ENCODE data around the gene PLGRKT. TPM values are rescaled to one million over a fixed set of nuclear protein-coding genes. Genes with fewer than 3 reads are reported as not detected.
"Not testable (repeated sequence)": the region's sequence is repeated elsewhere in the genome, so short reads cannot be mapped to it uniquely, and the experiment has no call there.

PLGRKT gene
- total and polyA plus RNA-seq, 4 donors: 11.7 to 28.4 (median 22.2) TPM

DNA sequence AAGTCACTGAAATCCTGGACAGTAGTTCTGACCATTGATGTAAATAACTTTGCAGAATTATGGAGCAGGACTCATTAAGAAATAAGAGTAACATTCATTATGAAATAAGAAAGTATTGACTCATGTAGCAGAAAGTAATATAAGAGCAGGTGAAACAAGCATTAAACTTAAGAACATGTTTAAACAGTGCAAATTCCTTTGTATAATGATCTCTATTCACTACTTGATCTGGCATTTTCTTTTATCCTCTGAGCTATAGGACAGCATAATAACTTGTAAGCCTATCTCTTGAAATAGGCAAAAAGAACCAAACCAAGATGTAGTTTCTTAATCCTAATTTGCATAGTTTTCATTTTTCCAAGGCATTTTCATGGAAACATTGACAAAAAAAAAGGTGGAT is 42.3 kb downstream of the PLGRKT start:
- H3K4me1 ChIP-seq (ENCODE audit: control insufficient read depth in 5 of 5, insufficient read depth in 5 of 5, low read length in 5 of 5): no peaks in the 10 kb centered on the region
- no peak overlapping the region for H3K27ac ChIP-seq (ENCODE audit: low read depth in 1 of 2, low read length in 1 of 2)
- ATAC-seq (ENCODE audit: insufficient read depth, low FRiP score) (no peak), DNase-seq (no peak)
- no peaks in the 10 kb centered on the region for H3K9me3 ChIP-seq (ENCODE audit: control insufficient read depth in 4 of 4, insufficient read depth in 3 of 4, low read length in 3 of 4)
- no peaks in the 10 kb centered on the region for H3K27me3 ChIP-seq (ENCODE audit: control insufficient read depth in 3 of 3, insufficient read depth in 3 of 3, low read length in 2 of 3)
- H3K36me3 ChIP-seq (ENCODE audit: control insufficient read depth in 4 of 4, insufficient read depth in 4 of 4, low read length in 4 of 4): no peaks in the 10 kb centered on the region
- H3K9ac ChIP-seq (ENCODE audit: insufficient read depth in 1 of 2, low read length in 2 of 2): no peak overlapping the region
- TF ChIP-seq, protein P1, sequence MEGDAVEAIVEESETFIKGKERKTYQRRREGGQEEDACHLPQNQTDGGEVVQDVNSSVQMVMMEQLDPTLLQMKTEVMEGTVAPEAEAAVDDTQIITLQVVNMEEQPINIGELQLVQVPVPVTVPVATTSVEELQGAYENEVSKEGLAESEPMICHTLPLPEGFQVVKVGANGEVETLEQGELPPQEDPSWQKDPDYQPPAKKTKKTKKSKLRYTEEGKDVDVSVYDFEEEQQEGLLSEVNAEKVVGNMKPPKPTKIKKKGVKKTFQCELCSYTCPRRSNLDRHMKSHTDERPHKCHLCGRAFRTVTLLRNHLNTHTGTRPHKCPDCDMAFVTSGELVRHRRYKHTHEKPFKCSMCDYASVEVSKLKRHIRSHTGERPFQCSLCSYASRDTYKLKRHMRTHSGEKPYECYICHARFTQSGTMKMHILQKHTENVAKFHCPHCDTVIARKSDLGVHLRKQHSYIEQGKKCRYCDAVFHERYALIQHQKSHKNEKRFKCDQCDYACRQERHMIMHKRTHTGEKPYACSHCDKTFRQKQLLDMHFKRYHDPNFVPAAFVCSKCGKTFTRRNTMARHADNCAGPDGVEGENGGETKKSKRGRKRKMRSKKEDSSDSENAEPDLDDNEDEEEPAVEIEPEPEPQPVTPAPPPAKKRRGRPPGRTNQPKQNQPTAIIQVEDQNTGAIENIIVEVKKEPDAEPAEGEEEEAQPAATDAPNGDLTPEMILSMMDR (IDR thresholded peaks at IDR 0.05; ENCODE audit: control extremely low read depth, extremely low read depth): no peak
- H3K4me3 ChIP-seq: no peak overlapping the region

DNA sequence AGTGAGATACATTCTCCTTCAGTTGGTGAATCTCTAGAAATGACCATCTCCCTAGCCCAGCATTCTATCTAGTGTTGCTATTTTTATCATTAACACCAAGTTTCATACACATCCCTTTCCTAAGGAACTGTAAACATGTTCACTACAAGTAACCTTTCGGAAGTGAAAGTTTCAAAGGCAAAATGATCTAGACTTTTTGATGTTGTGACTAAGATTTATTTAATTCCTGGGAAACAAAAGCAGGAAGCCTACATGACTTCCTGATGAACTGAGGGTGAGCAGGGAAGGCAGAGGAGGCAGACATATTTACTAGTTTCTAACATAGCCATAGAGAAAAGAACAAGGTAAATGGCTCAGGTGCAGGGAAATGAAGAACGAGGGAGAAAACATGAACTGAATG is 43.7 kb downstream of the PLGRKT start:
- H3K9ac ChIP-seq (ENCODE audit: insufficient read depth in 1 of 2, low read length in 2 of 2); H3K4me1 ChIP-seq (ENCODE audit: control insufficient read depth in 5 of 5, insufficient read depth in 5 of 5, low read length in 5 of 5); H3K4me3 ChIP-seq; H3K9me3 ChIP-seq (ENCODE audit: control insufficient read depth in 4 of 4, insufficient read depth in 3 of 4, low read length in 3 of 4); H3K36me3 ChIP-seq (ENCODE audit: control insufficient read depth in 4 of 4, insufficient read depth in 4 of 4, low read length in 4 of 4); DNase-seq; ATAC-seq (ENCODE audit: insufficient read depth, low FRiP score); H3K27me3 ChIP-seq (ENCODE audit: control insufficient read depth in 3 of 3, insufficient read depth in 3 of 3, low read length in 2 of 3); H3K27ac ChIP-seq (ENCODE audit: low read depth in 1 of 2, low read length in 1 of 2): not testable (repeated sequence)
- 46 to 65% methylated on average over 2 of the region's 2 CpGs for WGBS, 2 donors

DNA sequence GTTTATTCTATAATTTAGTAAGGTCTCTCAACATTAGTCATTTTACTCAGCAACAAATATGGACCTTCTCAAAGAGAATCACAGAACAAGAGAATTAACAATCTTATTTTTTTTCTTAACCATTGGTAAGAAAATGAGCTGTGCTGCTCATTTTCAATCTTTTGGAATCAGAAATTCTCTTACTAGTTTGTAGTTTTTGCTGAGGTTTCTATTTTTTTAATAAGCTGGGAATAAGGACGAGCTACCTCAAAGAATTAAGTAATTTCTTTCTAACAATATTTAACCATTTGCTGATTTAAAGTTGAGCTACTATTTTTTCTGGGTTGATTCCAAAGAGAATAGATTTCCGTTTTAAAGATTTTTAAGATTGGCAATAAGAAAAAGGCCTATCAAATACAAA is 44.2 kb downstream of the PLGRKT start:
- no peaks in the 10 kb centered on the region for H3K9me3 ChIP-seq (ENCODE audit: control insufficient read depth in 4 of 4, insufficient read depth in 3 of 4, low read length in 3 of 4)
- TF ChIP-seq, protein P1 (IDR thresholded peaks at IDR 0.05; ENCODE audit: control extremely low read depth, extremely low read depth): no peak

DNA sequence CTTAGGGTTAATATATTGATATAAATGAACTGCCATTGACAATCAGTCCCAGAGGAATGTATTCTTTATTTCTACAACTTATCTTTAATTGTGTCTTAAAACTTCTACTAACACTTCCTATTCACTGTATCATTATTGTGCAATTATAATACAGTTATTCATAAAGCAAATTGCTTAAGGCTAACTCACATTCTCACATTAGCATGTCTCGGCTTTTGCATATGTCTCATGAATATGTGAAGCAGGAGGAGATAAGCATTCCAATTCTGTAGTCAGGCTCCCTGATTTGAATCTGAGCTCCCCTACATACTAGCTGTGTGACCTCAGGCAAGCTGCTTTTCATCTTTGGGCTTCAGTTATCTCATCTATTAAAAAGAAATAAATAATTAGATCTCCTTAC is 45.4 kb downstream of the PLGRKT start:
- 90 to 97% methylated on average over 1 of the region's 1 CpG for WGBS, 2 donors
- no peak overlapping the region for H3K27ac ChIP-seq (ENCODE audit: low read depth in 1 of 2, low read length in 1 of 2)
- TF ChIP-seq, protein P1 (IDR thresholded peaks at IDR 0.05; ENCODE audit: control extremely low read depth, extremely low read depth): no peak
- no peaks in the 10 kb centered on the region for H3K27me3 ChIP-seq (ENCODE audit: control insufficient read depth in 3 of 3, insufficient read depth in 3 of 3, low read length in 2 of 3)
- no peak overlapping the region for H3K9ac ChIP-seq (ENCODE audit: insufficient read depth in 1 of 2, low read length in 2 of 2)
- no peak overlapping the region for H3K4me3 ChIP-seq
- no peaks in the 10 kb centered on the region for H3K36me3 ChIP-seq (ENCODE audit: control insufficient read depth in 4 of 4, insufficient read depth in 4 of 4, low read length in 4 of 4)
- no peak for DNase-seq
- H3K4me1 ChIP-seq (ENCODE audit: control insufficient read depth in 5 of 5, insufficient read depth in 5 of 5, low read length in 5 of 5): no peaks in the 10 kb centered on the region
- ATAC-seq (ENCODE audit: insufficient read depth, low FRiP score): no peak
- no peaks in the 10 kb centered on the region for H3K9me3 ChIP-seq (ENCODE audit: control insufficient read depth in 4 of 4, insufficient read depth in 3 of 4, low read length in 3 of 4)

More for the DNA sequence above, 44.2 kb downstream of the PLGRKT start:
- no peaks in the 10 kb centered on the region for H3K27me3 ChIP-seq (ENCODE audit: control insufficient read depth in 3 of 3, insufficient read depth in 3 of 3, low read length in 2 of 3)
- H3K4me3 ChIP-seq: no peak overlapping the region
- no peak overlapping the region for H3K27ac ChIP-seq (ENCODE audit: low read depth in 1 of 2, low read length in 1 of 2)
- 73 to 86% methylated on average over 2 of the region's 2 CpGs for WGBS, 2 donors
- H3K4me1 ChIP-seq (ENCODE audit: control insufficient read depth in 5 of 5, insufficient read depth in 5 of 5, low read length in 5 of 5): no peaks in the 10 kb centered on the region
- DNase-seq: no peak
- no peak overlapping the region for H3K9ac ChIP-seq (ENCODE audit: insufficient read depth in 1 of 2, low read length in 2 of 2)
- no peaks in the 10 kb centered on the region for H3K36me3 ChIP-seq (ENCODE audit: control insufficient read depth in 4 of 4, insufficient read depth in 4 of 4, low read length in 4 of 4)
- no peak for ATAC-seq (ENCODE audit: insufficient read depth, low FRiP score)
